A549 (cell line): ENCODE results near the gene PACS2.

Experiments used
- ESRRA ChIP-seq: fragments of 150-350 bp; IDR thresholded peaks from 2 replicates; pipeline ENCODE4 v1.6.1; 2014; ENCODE audit warnings: mild to moderate bottlenecking, low read length, borderline replicate concordance
- NPAS2 ChIP-seq: fragments of 250-450 bp; sonication (Bioruptor Pico); IDR thresholded peaks from 2 replicates; pipeline ENCODE4 v1.8.0; 2022; ENCODE audit warnings: mild to moderate bottlenecking, moderate library complexity, borderline replicate concordance
- POLR2A ChIP-seq: IDR thresholded peaks from 2 replicates; pipeline ENCODE4 v1.6.1; 2012; ENCODE audit warnings: mild to moderate bottlenecking, low read length
- RFX5 ChIP-seq: fragments of 450-650 bp; IDR thresholded peaks from 2 replicates; pipeline ENCODE4 v1.7.1; 2014; ENCODE audit warnings: antibody characterized with exemption, mild to moderate bottlenecking, moderate library complexity
- TF ChIP-seq, protein P1 (sequence below): fragments of >200 bp; sonication (Bioruptor Twin); formaldehyde crosslinking; IDR thresholded peaks from 3 replicates; pipeline ENCODE4 v1.5.1; 2016

GRCh38 chr14:105385322-105385637, 70.7 kb downstream of the PACS2 start:
- TF ChIP-seq ESRRA (no peak), NPAS2 (no peak), RFX5 (no peak), POLR2A (no peak)
- TF ChIP-seq, protein P1, sequence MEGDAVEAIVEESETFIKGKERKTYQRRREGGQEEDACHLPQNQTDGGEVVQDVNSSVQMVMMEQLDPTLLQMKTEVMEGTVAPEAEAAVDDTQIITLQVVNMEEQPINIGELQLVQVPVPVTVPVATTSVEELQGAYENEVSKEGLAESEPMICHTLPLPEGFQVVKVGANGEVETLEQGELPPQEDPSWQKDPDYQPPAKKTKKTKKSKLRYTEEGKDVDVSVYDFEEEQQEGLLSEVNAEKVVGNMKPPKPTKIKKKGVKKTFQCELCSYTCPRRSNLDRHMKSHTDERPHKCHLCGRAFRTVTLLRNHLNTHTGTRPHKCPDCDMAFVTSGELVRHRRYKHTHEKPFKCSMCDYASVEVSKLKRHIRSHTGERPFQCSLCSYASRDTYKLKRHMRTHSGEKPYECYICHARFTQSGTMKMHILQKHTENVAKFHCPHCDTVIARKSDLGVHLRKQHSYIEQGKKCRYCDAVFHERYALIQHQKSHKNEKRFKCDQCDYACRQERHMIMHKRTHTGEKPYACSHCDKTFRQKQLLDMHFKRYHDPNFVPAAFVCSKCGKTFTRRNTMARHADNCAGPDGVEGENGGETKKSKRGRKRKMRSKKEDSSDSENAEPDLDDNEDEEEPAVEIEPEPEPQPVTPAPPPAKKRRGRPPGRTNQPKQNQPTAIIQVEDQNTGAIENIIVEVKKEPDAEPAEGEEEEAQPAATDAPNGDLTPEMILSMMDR = no peak
